Loucy (cell line): ENCODE data around the gene SIGLEC14.

Experiments
- H2AFZ ChIP-seq: fragments of 200-600 bp; sonication (generic); 2 replicates; pipeline ENCODE4 v1.6.0; 2016; ENCODE audit warnings: antibody characterized with exemption, mild to moderate bottlenecking, low read length, moderate library complexity
- H3F3A ChIP-seq: fragments of 200-600 bp; 2 replicates; pipeline ENCODE4 v1.6.0; 2016; ENCODE audit warnings: antibody characterized with exemption, low read depth, mild to moderate bottlenecking
- H3K27me3 ChIP-seq: fragments of 200-600 bp; sonication (generic); 2 replicates; pipeline ENCODE4 v1.6.1; 2014; ENCODE audit warnings: low read length, mild to moderate bottlenecking; ENCODE audit not compliant: insufficient read depth, poor library complexity, severe bottlenecking
- H3K36me3 ChIP-seq: fragments of 200-600 bp; sonication (generic); 2 replicates; pipeline ENCODE4 v1.6.1; 2016; ENCODE audit warnings: low read length; ENCODE audit not compliant: insufficient read depth
- H3K4me1 ChIP-seq: fragments of 200-600 bp; sonication (generic); 2 replicates; pipeline ENCODE4 v1.5.1; 2014; ENCODE audit warnings: low read length, mild to moderate bottlenecking; ENCODE audit not compliant: insufficient read depth, poor library complexity, severe bottlenecking
- H3K4me2 ChIP-seq: fragments of 200-600 bp; sonication (generic); 2 replicates; pipeline ENCODE4 v1.6.0; 2014; ENCODE audit warnings: antibody characterized with exemption, low read length, low read depth, mild to moderate bottlenecking; ENCODE audit not compliant: poor library complexity, severe bottlenecking
- H3K4me3 ChIP-seq: fragments of 200-600 bp; sonication (generic); 2 replicates; pipeline ENCODE4 v1.5.1; 2014; ENCODE audit warnings: low read length, mild to moderate bottlenecking, mixed read lengths; ENCODE audit not compliant: poor library complexity, severe bottlenecking
- H3K79me2 ChIP-seq: fragments of 200-600 bp; sonication (generic); 2 replicates; pipeline ENCODE4 v1.6.1; 2014; ENCODE audit warnings: low read length; ENCODE audit not compliant: insufficient read depth
- H3K9ac ChIP-seq: fragments of 200-600 bp; sonication (generic); 2 replicates; pipeline ENCODE4 v1.6.0; 2014; ENCODE audit warnings: mild to moderate bottlenecking, low read depth, low read length, moderate library complexity; ENCODE audit not compliant: poor library complexity, severe bottlenecking
- H3K9me2 ChIP-seq: fragments of 200-600 bp; sonication (generic); replicated peaks from 2 replicates; pipeline ENCODE4 v1.6.1; 2016; ENCODE audit warnings: low read depth, low read length, mixed read lengths
- H3K9me3 ChIP-seq: fragments of 200-600 bp; sonication (generic); 2 replicates; pipeline ENCODE4 v1.6.1; 2014; ENCODE audit warnings: mild to moderate bottlenecking, antibody characterized with exemption, low read length, low read depth; ENCODE audit not compliant: insufficient read depth
- H4K20me1 ChIP-seq: fragments of 200-600 bp; sonication (generic); 2 replicates; pipeline ENCODE4 v1.6.0; 2014; ENCODE audit warnings: antibody characterized with exemption, low read length, mild to moderate bottlenecking; ENCODE audit not compliant: insufficient read depth, poor library complexity, severe bottlenecking
- CTCF ChIP-seq: fragments of 200-600 bp; sonication (generic); conservative IDR thresholded peaks from 2 replicates; pipeline ENCODE4 v1.5.1; 2014; ENCODE audit warnings: mild to moderate bottlenecking, antibody characterized with exemption, low read length
- EZH2phosphoT487 ChIP-seq: fragments of 200-600 bp; IDR thresholded peaks from 2 replicates; pipeline ENCODE4 v1.6.1; 2018; ENCODE audit warnings: antibody characterized with exemption, mild to moderate bottlenecking, moderate library complexity, borderline replicate concordance

SIGLEC14 gene

DNA sequence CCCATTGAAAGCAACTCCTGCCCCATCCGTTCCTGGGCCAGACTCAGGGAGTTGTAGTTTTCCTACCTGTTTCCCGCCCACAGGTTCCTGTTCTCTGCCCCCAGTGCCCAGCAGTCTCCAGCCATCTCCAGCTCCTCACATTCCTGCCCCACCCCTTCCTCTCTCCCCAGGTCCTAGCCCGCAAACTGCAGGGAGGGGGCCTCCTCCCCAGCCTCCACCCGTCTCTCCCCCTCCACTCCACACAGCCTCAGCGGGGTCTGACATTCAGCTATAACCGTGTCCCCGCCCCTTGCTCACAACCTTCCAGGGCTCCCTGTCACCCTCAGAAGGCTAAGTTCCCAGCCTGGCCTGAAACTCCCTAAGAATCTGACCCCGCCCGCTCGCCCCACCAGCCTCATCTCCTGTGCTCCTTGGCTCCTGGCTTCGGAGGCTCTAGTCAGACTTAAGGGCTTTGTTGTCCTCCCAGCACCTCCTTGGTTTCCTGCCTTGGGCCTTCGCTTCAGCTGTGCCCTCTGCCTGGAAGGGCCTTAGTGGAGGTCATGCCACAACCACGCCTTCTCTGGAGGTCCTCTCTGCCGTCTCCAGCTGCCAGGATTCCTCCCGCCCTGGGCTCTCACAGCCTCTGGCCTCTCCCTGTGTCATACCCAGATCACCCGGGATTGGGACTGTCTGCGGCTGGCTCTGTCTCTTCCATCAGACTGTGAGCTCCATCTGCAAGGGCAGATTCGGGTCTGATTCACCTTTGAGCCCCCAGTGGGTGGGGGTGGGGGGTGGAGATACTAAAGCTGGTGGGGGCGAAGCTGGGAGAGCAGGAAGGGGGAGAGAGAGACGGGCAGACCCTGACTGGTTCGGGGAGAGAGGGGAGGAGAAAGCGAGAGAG lies 41.4 kb upstream of the SIGLEC14 start:
- H3K79me2 ChIP-seq, result peaks cover 35% of the 10 kb centered on the region
- H3K9me2 ChIP-seq, result no peaks in the 10 kb centered on the region
- H3K27me3 ChIP-seq, result no peaks in the 10 kb centered on the region
- no peaks in the 10 kb centered on the region for H3F3A ChIP-seq
- peak overlapping the region; percentile 84 for H2AFZ ChIP-seq
- TF ChIP-seq EZH2phosphoT487 (no peak), CTCF (no peak)
- H3K9me3 ChIP-seq, result no peaks in the 10 kb centered on the region
- peaks cover 28% of the 10 kb centered on the region for H4K20me1 ChIP-seq
- H3K9ac ChIP-seq, result peak overlapping the region; percentile 87
- H3K36me3 ChIP-seq, result no peaks in the 10 kb centered on the region
- H3K4me2 ChIP-seq, result peak overlapping the region; percentile 87
- peaks cover 34% of the 10 kb centered on the region for H3K4me1 ChIP-seq
- peak overlapping the region; percentile 96 for H3K4me3 ChIP-seq

DNA sequence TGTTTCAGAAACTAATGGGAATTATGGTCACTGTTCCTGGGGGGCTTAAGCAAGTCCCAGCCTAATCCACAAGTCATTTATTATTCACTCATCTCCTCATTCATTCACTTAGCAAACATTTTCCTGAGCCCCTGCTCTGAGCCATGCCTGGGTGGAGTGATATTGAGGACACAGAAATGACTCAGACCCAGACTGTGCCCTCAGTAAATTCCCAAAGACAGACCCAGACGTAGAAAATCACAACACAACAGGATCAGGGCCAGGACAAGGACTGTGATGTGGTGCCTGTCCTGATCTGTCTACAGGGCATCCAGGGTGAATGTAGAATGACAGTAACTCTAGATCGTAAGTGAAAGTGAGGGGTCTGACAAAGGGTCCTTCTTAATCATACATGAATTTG lies 39.5 kb upstream of the SIGLEC14 start:
- Histone ChIP-seq H3K9me3 (no peaks in the 10 kb centered on the region), H3K9ac (no peak overlapping the region), H3K27me3 (no peaks in the 10 kb centered on the region), H3F3A (no peaks in the 10 kb centered on the region), H3K79me2 (peaks cover 16% of the 10 kb centered on the region), H3K9me2 (no peaks in the 10 kb centered on the region), H3K4me1 (peaks cover 25% of the 10 kb centered on the region), H3K36me3 (no peaks in the 10 kb centered on the region), H3K4me2 (no peak overlapping the region), H4K20me1 (peaks cover 12% of the 10 kb centered on the region), H2AFZ (no peak overlapping the region), H3K4me3 (no peak overlapping the region)
- TF ChIP-seq EZH2phosphoT487, result no peak
- TF ChIP-seq CTCF, result no peak

- Histone ChIP-seq H4K20me1 (no peaks in the 10 kb centered on the region), H3F3A (no peaks in the 10 kb centered on the region), H3K4me2 (no peak overlapping the region), H3K79me2 (no peaks in the 10 kb centered on the region), H3K9ac (no peak overlapping the region), H3K27me3 (peaks cover 4% of the 10 kb centered on the region), H2AFZ (peak overlapping the region; percentile 51), H3K9me3 (no peaks in the 10 kb centered on the region), H3K36me3 (no peaks in the 10 kb centered on the region), H3K9me2 (no peaks in the 10 kb centered on the region), H3K4me3 (no peak overlapping the region), H3K4me1 (peaks cover 9% of the 10 kb centered on the region)
- TF ChIP-seq EZH2phosphoT487 (no peak), CTCF (no peak)
Measured at GRCh38 chr19:51681286-51681941, 34.8 kb upstream of the SIGLEC14 start.
